T-helper 2 cell treated with Interferon-gamma antibody and Interleukin-4, amounts not matched to agents 5 μg/mL and 100 μg/mL, for 36 hours (primary cell): ENCODE measurements around the gene GYPC.
"Not testable (repeated sequence)": the region's sequence is repeated elsewhere in the genome, so short reads cannot be mapped to it uniquely, and the experiment has no call there.

Experiments used
- DNase-seq: peaks from one replicate; pipeline ENCODE4 v3.0.0; 2021; ENCODE audit warnings: low spot score
- H3K27ac Mint-ChIP-seq: one replicate; pipeline ENCODE4 v1.8.0; 2021; ENCODE audit warnings: mild to moderate bottlenecking, mixed read lengths
- H3K27me3 Mint-ChIP-seq: one replicate; pipeline ENCODE4 v1.8.0; 2021; ENCODE audit warnings: low read depth, mixed read lengths
- H3K36me3 Mint-ChIP-seq: one replicate; pipeline ENCODE4 v1.8.0; 2021; ENCODE audit warnings: low read depth, mixed read lengths
- H3K4me1 Mint-ChIP-seq: one replicate; pipeline ENCODE4 v1.8.0; 2021; ENCODE audit warnings: low read depth, mixed read lengths
- H3K4me3 Mint-ChIP-seq: one replicate; pipeline ENCODE4 v1.8.0; 2022; ENCODE audit warnings: mild to moderate bottlenecking, moderate library complexity, mixed read lengths
- H3K9me3 Mint-ChIP-seq: one replicate; pipeline ENCODE4 v1.8.0; 2021; ENCODE audit warnings: mixed read lengths

Gene GYPC

GRCh38 chr2:126707941-126708340 lies 52.0 kb downstream of the GYPC start:
- no peak for DNase-seq
- Mint-ChIP-seq H3K36me3 (no peaks in the 10 kb centered on the region), H3K4me3 (no peak overlapping the region), H3K9me3 (no peaks in the 10 kb centered on the region), H3K27me3 (peaks cover 9% of the 10 kb centered on the region), H3K4me1 (no peaks in the 10 kb centered on the region), H3K27ac (no peak overlapping the region)

- no peak overlapping the region for H3K4me3 Mint-ChIP-seq
- H3K27ac Mint-ChIP-seq: no peak overlapping the region
- no peak for DNase-seq
- H3K4me1 Mint-ChIP-seq: no peaks in the 10 kb centered on the region
- H3K36me3 Mint-ChIP-seq: no peaks in the 10 kb centered on the region
- H3K9me3 Mint-ChIP-seq: no peaks in the 10 kb centered on the region
- peaks cover 7% of the 10 kb centered on the region for H3K27me3 Mint-ChIP-seq
Observed at GRCh38 chr2:126714191-126714965, 58.4 kb downstream of the GYPC start.

- Mint-ChIP-seq H3K4me3 (no peak overlapping the region), H3K36me3 (no peaks in the 10 kb centered on the region), H3K27me3 (peaks cover 4% of the 10 kb centered on the region), H3K27ac (no peak overlapping the region), H3K4me1 (no peaks in the 10 kb centered on the region), H3K9me3 (no peaks in the 10 kb centered on the region)
- DNase-seq: no peak
Observed at GRCh38 chr2:126715111-126715510, 59.2 kb downstream of the GYPC start.

- Mint-ChIP-seq H3K36me3 (no peaks in the 10 kb centered on the region), H3K9me3 (no peaks in the 10 kb centered on the region), H3K27ac (no peak overlapping the region), H3K4me3 (no peak overlapping the region), H3K4me1 (no peaks in the 10 kb centered on the region), H3K27me3 (peaks cover 4% of the 10 kb centered on the region)
- no peak for DNase-seq
Observed at GRCh38 chr2:126715576-126716406, 59.8 kb downstream of the GYPC start.

GRCh38 chr2:126717277-126717676 lies 61.3 kb downstream of the GYPC start:
- DNase-seq, H3K27ac Mint-ChIP-seq, H3K4me1 Mint-ChIP-seq, H3K36me3 Mint-ChIP-seq, H3K9me3 Mint-ChIP-seq, H3K4me3 Mint-ChIP-seq, H3K27me3 Mint-ChIP-seq: not testable (repeated sequence)

GRCh38 chr2:126717928-126718327 lies 62.0 kb downstream of the GYPC start:
- Mint-ChIP-seq H3K4me1 (no peaks in the 10 kb centered on the region), H3K4me3 (no peak overlapping the region), H3K27ac (no peak overlapping the region), H3K27me3 (no peaks in the 10 kb centered on the region), H3K36me3 (no peaks in the 10 kb centered on the region), H3K9me3 (no peaks in the 10 kb centered on the region)
- DNase-seq: no peak

- H3K9me3 Mint-ChIP-seq: no peaks in the 10 kb centered on the region
- peaks cover 2% of the 10 kb centered on the region for H3K27me3 Mint-ChIP-seq
- no peak overlapping the region for H3K27ac Mint-ChIP-seq
- H3K4me1 Mint-ChIP-seq: no peaks in the 10 kb centered on the region
- H3K4me3 Mint-ChIP-seq: no peak overlapping the region
- no peaks in the 10 kb centered on the region for H3K36me3 Mint-ChIP-seq
- no peak for DNase-seq
Observed at GRCh38 chr2:126719191-126719832, 63.4 kb downstream of the GYPC start.

GRCh38 chr2:126719833-126720351 lies 63.9 kb downstream of the GYPC start:
- peaks cover 2% of the 10 kb centered on the region for H3K27me3 Mint-ChIP-seq
- H3K4me3 Mint-ChIP-seq: no peak overlapping the region
- peaks cover under 1% of the 10 kb centered on the region for H3K9me3 Mint-ChIP-seq
- no peaks in the 10 kb centered on the region for H3K4me1 Mint-ChIP-seq
- no peaks in the 10 kb centered on the region for H3K36me3 Mint-ChIP-seq
- H3K27ac Mint-ChIP-seq: no peak overlapping the region
- no peak for DNase-seq

- no peak overlapping the region for H3K4me3 Mint-ChIP-seq
- H3K4me1 Mint-ChIP-seq: no peaks in the 10 kb centered on the region
- peaks cover 8% of the 10 kb centered on the region for H3K9me3 Mint-ChIP-seq
- DNase-seq: no peak
- H3K36me3 Mint-ChIP-seq: peaks cover 2% of the 10 kb centered on the region
- peaks cover 4% of the 10 kb centered on the region for H3K27me3 Mint-ChIP-seq
- no peak overlapping the region for H3K27ac Mint-ChIP-seq
Observed at GRCh38 chr2:126720638-126721037, 64.7 kb downstream of the GYPC start.

- H3K27me3 Mint-ChIP-seq: peaks cover 12% of the 10 kb centered on the region
- H3K9me3 Mint-ChIP-seq: peaks cover 14% of the 10 kb centered on the region
- no peak overlapping the region for H3K4me3 Mint-ChIP-seq
- no peak for DNase-seq
- H3K27ac Mint-ChIP-seq: no peak overlapping the region
- no peaks in the 10 kb centered on the region for H3K4me1 Mint-ChIP-seq
- H3K36me3 Mint-ChIP-seq: peaks cover 2% of the 10 kb centered on the region
Observed at GRCh38 chr2:126722081-126722480, 66.1 kb downstream of the GYPC start.

GRCh38 chr2:126722546-126722945 lies 66.6 kb downstream of the GYPC start:
- peaks cover 13% of the 10 kb centered on the region for H3K27me3 Mint-ChIP-seq
- H3K4me3 Mint-ChIP-seq: no peak overlapping the region
- no peak overlapping the region for H3K27ac Mint-ChIP-seq
- no peaks in the 10 kb centered on the region for H3K4me1 Mint-ChIP-seq
- no peak for DNase-seq
- H3K9me3 Mint-ChIP-seq: peaks cover 14% of the 10 kb centered on the region
- H3K36me3 Mint-ChIP-seq: peaks cover 2% of the 10 kb centered on the region

GRCh38 chr2:126723281-126723815 lies 67.4 kb downstream of the GYPC start:
- no peaks in the 10 kb centered on the region for H3K4me1 Mint-ChIP-seq
- H3K27me3 Mint-ChIP-seq: peaks cover 13% of the 10 kb centered on the region
- DNase-seq: no peak
- H3K27ac Mint-ChIP-seq: no peak overlapping the region
- H3K4me3 Mint-ChIP-seq: no peak overlapping the region
- peaks cover 14% of the 10 kb centered on the region for H3K9me3 Mint-ChIP-seq
- H3K36me3 Mint-ChIP-seq: peaks cover 2% of the 10 kb centered on the region

- peaks cover 14% of the 10 kb centered on the region for H3K9me3 Mint-ChIP-seq
- DNase-seq: no peak
- peaks cover 2% of the 10 kb centered on the region for H3K36me3 Mint-ChIP-seq
- peaks cover 13% of the 10 kb centered on the region for H3K27me3 Mint-ChIP-seq
- H3K4me1 Mint-ChIP-seq: no peaks in the 10 kb centered on the region
- no peak overlapping the region for H3K27ac Mint-ChIP-seq
- no peak overlapping the region for H3K4me3 Mint-ChIP-seq
Observed at GRCh38 chr2:126725580-126725979, 69.6 kb downstream of the GYPC start.

GRCh38 chr2:126729896-126730295 lies 73.9 kb downstream of the GYPC start:
- Mint-ChIP-seq H3K9me3 (peaks cover 13% of the 10 kb centered on the region), H3K27me3 (peaks cover 11% of the 10 kb centered on the region), H3K4me1 (no peaks in the 10 kb centered on the region), H3K27ac (no peak overlapping the region), H3K4me3 (no peak overlapping the region), H3K36me3 (peaks cover 2% of the 10 kb centered on the region)
- DNase-seq: no peak
